NCI-H774 (cell line): ENCODE measurements around the gene FSD1L.
"Not testable (repeated sequence)": the region's sequence is repeated elsewhere in the genome, so short reads cannot be mapped to it uniquely, and the experiment has no call there.

ENCODE experiments used
- DNase-seq: peaks from one replicate; lab custom pipeline; 2025; lab: John Stamatoyannopoulos, UW

The FSD1L gene

DNA sequence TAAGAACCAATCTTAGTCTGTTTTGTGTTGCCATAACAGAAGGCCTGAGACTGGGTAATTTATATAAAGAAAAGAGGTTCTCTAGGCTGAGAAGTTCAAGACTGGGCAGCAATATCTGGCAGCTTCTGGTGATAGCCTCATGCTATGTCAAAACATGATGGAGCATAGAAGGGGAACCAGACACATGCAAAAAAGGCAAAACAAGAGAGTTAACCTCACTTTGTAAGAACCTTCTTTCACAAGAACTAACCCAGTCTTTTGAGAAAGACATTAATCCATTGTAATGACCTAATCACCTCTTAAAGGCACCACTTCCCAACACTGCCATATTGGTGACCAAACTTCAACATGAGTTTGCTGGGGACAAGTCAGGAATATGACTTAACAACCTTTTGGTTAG, 37.3 kb downstream of the FSD1L start:
- DNase-seq, result no peak

- no peak for DNase-seq
These were observed 49.0 kb downstream of the FSD1L start for GRCh38 chr9:105496826-105497225.

GRCh38 chr9:105497704-105498103, 49.9 kb downstream of the FSD1L start:
- DNase-seq, result no peak

GRCh38 chr9:105500108-105500766, 52.4 kb downstream of the FSD1L start:
- DNase-seq, result no peak

GRCh38 chr9:105501414-105501813, 53.6 kb downstream of the FSD1L start:
- no peak for DNase-seq

DNA sequence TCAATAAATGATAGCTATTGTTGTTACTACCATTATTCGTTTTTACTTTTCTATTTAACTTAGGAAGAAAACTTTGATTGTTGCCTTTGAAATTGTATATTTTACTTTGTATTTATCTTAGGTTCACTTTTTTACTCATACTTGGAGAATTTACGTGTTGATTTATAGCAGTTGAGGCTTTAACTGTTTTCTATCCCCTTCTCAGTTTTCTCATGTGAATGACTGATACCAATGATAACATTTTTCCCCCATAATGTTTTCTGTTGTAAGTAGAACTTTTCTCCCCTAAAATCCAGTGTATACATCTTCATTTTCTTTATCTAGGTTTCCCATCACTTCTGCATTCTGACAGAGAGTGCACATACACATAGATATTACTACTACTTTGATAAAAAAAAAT, 54.4 kb downstream of the FSD1L start:
- no peak for DNase-seq

DNA sequence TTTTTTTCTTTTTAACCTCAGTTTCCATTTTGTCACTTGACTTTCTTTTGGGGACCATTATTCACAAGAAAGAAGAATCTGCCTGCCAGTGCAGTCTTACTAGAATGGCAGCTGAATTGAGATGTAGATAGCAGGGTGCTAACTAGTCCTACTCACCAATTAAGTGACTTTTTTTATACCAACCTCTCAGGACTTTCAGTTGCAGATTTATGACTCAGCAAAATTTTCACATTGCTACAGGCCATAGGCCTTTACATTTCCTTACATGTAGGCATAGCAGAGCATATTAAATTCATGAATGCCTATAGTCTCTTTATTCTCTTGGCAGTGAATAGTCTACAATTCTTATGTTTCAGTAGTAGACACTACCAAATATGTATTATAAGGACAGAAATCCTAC, 56.0 kb downstream of the FSD1L start:
- DNase-seq, result no peak

GRCh38 chr9:105507096-105507790, 59.4 kb downstream of the FSD1L start:
- DNase-seq, result no peak

- no peak for DNase-seq
These were observed 60.7 kb downstream of the FSD1L start for GRCh38 chr9:105508530-105508929.

- no peak for DNase-seq
These were observed 62.2 kb downstream of the FSD1L start for GRCh38 chr9:105510024-105510423.

DNA sequence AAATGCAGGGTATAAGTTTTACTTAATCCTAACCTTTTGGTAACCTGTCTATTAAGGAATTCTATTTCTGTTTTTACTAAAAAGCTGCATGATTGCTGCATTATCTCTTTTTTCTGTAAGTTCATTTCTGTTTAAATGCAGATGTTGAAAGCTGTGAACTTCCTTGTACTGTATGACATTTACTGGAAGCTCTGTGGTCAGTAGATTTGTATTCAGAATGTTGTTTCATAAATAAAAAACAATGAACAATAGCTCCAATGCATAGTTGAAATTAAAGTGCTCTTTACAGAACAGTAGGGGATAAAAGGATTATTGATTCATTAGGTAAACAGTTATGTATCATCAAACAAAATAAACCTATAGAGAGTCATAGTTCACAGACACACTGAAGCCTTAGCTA, 63.6 kb downstream of the FSD1L start:
- no peak for DNase-seq

- DNase-seq, result no peak
These were observed 68.1 kb downstream of the FSD1L start for GRCh38 chr9:105515811-105516413.

DNA sequence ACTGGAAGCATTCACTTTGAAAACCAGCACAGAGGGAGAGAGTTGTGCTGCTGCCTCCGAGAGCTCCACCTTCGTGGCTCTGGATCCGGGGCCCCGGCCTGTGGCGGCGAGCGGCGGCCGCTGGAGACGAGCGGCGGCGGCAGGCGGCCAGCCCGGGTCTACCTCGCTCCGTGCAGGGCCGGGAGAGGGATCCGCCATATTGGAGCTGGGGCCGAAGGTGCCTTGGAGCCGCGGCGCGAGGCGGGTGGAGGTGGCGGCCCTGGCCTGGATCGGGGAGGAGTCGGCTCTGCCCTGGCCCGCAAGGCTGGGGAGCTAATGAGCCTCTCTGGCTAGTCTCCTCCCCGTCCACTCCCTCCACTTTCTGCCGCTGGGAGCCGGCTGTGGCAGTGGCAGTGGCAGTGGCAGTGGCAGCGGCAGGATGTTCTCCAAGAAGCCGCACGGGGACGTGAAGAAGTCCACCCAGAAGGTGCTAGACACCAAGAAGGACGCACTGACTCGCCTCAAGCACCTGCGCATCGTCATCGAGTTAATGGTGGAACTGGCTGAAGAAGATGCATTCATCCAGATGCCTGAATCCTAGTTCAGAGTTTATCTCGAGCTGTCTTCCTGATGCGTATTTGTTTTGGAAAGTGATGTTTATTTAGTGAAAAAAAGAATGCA, 72.0 kb downstream of the FSD1L start:
- DNase-seq, result not testable (repeated sequence)

GRCh38 chr9:105520992-105521391, 73.2 kb downstream of the FSD1L start:
- DNase-seq, result not testable (repeated sequence)

DNA sequence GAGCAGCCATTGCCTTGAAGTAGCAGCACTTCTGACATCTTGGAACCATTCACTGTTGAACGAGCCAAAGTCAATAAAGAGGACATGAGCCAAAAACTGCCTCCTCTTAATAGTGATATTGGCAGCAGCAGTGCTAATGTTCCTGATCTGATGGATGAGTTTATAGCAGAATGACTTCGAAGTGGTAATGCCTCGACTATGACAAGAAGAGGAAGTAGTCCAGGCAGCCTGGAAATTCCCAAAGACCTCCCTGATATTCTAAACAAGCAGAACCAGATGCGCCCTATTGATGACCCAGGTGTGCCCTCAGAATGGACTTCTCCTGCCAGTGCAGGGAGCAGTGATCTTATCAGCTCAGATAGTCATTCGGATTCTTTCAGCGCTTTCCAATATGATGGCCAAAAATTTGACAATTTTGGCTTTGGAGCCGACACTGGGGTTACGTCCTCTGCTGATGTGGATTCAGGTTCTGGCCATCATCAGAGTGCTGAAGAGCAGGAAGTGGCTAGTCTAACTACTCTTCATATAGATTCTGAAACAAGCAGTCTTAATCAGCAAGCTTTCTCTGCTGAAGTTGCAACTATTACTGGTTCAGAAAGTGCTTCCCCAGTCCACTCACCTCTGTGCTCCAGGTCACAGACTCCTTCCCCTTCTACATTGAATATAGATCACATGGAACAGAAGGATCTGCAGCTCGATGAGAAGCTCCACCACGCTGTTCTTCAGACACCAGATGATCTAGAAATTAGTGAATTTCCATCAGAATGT, 75.0 kb downstream of the FSD1L start:
- not testable (repeated sequence) for DNase-seq

GRCh38 chr9:105531530-105531929, 83.7 kb downstream of the FSD1L start:
- DNase-seq, result no peak

- no peak for DNase-seq
These were observed 88.3 kb downstream of the FSD1L start for GRCh38 chr9:105535920-105536668.

DNA sequence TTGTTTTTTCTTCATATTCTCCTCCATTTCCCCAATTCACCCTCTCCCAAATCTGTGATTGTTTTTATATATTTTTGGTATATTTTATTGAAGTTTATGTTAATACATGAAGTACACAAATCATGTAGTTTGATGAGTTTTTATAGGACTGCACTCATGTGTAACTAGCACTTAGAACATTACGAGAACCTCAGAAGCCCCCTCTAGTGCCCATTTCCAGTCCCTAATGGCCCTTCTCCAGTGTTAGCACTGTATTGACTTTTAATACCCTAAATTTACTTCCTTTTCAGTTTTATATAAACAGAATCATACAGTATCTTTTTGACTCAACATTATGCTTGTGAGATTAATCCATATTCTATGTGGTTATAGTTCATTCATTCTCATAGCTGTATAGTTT, 91.6 kb downstream of the FSD1L start:
- no peak for DNase-seq

- no peak for DNase-seq
These were observed 94.0 kb downstream of the FSD1L start for GRCh38 chr9:105541838-105542237.

DNA sequence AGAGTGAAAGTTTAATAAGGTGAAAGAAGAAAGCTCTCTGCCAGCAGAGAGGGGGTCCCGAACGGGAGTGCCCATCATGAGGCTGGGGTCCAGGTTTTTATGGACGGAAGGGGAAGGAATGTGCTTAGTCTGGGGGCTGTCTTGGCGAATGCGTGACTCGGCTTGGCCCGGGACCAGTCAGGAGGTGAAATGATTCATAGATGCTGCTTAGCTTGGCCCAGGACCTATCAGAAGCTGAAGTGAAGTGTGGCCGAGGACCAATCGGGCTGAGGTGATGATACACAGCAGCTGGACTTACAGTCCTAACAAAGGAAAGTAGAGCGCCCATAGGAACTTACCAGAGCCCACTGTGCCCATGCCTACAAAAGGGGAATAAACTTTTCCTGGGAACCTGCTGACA, 106.2 kb downstream of the FSD1L start:
- no peak for DNase-seq
